CD4-positive, alpha-beta T cell treated with Interleukin-4 for 1 hour (primary cell): ENCODE results near the gene SUSD3.

Source experiments
- DNase-seq, 2 donors: peaks; one replicate each; pipeline ENCODE4 v3.0.0-alpha.2; 2020 to 2022

Gene SUSD3

DNA sequence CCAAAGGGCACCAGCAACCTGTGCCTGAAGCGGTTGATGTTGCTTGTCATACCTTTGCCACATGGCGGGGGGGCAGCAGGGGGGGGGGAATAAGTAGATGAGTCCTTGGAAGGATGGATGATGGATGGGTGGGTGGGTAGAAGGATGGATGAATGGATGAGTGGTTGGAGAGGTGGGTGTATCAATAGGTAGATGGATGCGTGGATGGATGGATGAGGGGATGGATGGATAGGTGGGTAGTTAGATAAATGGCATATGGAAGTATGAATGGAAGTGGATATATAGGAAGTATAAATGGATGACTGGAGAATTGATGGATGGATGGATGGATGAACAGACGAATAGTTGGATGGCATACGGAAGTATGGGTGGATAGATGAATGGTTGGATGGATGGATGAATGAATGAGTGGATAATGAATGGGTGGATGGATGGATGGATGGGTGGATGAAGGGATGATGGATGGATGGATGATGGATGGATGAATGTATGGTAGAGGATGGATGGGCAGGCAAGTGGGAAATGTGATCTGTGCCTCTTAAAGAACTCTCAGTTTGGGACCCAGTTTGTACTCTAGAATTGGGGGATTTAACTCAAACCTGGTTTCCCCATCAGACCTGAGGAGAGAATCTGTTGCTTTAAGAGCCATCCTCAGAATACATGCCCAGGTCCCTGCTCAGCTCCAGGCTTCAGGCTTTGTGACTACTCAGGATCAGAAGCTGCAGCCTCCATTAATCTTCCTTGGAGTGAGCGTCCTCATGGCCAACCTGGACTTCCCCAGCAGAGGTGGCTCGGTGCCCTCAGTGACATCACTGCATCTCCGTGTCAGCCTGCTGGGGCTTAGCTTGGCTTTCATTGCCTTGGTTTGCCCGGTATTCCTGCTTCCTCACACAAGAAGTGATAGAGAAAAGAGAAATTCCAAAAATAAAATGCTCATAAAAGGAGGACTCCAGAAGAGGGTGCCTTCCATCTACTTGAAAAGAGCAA, 27.6 kb upstream of the SUSD3 start:
- DNase-seq = no peak

- DNase-seq = no peak
Measured at GRCh38 chr9:93031629-93032430, 26.7 kb upstream of the SUSD3 start.

GRCh38 chr9:93032545-93032944, 26.0 kb upstream of the SUSD3 start:
- DNase-seq = no peak

DNA sequence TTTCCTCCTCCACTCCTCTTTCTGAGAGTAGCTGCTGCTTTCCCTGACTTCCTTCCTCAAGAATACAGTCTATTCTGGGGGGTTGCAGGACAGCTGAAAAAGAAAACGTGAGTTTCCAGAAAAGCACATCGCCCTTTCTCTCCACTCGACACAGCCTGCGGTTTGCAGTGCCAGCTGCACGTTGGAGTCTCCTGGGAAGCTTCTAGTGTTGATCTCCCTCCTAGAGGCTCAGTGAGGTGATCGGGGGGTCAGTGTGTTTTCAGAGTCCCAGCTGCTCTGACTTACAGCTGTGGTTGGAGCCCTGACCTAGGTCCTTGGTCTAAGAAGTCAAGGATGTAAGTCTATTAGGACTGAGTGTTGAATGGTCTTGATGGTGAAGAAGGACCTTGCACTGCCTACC, 25.0 kb upstream of the SUSD3 start:
- no peak for DNase-seq

DNA sequence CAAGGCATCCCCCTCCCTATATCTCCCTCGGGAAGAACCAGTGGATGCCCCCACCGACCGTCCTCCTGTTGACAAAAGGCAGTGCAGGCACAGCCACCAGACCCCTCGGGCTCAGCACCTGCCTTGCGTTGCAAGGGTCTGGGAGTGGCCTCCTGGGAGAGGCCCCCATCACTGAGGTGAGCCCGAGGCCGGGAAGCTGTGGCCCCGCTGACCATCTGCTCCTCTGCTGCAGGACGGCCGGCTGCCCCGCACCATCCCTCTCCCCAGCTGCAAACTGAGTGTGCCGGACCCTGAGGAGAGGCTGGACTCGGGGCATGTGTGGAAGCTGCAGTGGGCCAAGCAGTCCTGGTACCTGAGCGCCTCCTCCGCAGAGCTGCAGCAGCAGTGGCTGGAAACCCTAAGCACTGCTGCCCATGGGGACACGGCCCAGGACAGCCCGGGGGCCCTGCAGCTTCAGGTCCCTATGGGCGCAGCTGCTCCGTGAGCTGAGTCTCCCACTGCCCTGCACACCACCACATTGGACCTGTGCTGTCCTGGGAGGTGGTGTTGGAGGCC, 23.3 kb upstream of the SUSD3 start:
- no peak for DNase-seq

DNA sequence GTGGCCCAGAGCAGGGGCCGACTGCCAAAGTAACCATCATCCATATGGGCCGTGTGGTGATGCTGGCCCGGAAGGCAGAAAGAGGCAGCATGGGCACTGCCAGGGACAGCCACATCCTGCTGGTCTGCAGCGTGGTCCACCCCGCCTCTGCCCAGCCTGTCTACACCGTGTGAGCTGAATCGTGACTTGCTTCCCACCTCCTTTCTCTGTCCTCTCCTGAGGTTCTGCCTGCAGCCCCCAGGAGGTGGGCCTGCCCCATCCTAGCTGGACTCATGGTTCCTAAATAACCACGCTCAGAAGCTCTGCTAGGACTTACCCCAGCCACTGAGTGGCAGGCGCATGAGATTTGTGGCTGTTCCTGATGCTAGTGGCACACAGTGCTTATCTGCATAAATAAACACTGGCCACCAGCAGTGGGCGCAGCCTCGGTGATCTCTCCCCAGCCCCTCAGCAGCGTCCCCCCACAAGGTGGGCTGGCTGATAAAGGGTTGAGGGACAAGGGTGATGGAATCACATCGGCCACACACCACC, 22.6 kb upstream of the SUSD3 start:
- no peak for DNase-seq

GRCh38 chr9:93036887-93037475, 21.5 kb upstream of the SUSD3 start:
- no peak for DNase-seq

DNA sequence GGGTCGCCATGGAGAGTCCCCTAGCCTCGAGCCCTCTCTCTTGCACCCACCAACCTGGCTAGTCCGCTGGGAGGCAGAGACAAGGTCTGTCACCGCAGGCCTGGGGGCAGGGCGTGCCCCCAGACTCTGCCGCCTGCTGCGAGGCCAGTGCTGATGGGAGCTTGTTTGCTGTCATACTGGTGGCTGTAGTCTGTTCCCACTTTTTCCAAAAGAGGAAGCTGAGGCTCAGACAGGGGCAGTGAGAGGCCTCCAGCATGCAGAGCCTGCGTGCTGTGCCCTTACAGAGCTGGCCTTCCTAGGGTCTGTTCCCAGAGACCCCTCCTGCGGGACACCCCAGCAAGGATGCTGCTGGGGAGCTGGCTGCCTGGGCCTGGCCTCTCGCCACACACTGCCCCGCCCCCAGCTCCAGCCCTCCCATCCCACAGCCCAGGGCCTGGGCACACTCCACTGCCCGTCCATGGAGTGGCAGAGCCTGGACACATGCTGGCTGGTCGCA, 21.0 kb upstream of the SUSD3 start:
- no peak for DNase-seq

DNA sequence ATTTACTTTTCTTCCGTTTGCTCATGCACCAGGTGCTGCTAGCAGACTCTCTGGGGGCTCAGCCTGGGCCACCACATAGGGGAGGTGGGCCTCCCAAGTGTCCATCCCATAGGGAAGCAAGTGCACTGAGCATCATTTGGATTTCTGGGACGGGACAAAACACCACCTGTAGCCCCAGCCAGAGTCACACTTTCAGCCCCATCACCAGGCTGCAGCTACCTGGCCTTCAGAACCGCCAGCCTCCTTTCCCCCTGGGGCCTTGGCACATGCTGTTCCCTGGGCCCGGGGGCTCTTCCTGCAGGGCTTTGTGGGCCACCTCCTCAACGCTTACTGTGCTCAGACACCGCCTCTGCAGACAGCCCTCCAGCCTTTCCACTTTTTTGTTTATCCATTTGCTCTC, 19.6 kb upstream of the SUSD3 start:
- no peak for DNase-seq

DNA sequence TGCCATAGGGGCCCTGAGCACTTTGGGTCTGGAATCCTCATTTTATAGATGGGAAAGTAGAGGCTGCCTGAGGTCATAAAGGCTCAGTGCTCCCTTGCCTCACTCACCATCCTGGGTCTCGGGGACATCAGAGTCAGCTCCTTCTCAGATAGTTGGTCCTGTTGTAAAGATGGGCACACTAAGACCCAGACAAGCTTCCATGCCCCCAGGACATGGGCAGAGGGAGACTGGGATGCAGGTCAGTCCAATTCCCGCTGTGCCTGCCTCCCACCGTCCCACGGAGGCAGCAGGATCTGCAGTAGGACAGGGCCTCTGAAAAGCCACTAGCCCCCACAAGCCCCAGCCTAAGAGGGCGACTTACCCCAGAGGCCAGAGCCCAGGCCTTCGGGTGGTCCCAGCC, 19.0 kb upstream of the SUSD3 start:
- DNase-seq = no peak

DNA sequence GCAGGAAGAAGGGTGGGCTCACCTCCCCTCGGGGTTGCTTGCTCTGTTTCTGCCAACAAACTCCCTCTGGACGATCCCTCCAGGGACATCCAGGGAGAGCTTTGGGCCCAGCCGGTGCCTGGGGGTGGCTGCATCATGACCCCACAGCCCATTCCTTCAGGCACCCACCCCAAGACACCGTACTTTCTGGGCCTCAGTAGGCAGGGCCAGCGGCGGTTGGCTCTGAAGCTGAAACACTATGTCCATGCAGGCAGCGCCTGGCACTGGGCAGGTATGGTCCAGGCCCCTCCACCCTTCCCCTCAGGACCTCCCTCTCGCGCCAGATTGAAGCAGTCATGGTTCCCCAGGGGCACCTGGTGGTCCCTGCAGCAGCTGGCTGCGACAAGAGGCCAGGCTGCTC, 18.5 kb upstream of the SUSD3 start:
- no peak for DNase-seq

DNA sequence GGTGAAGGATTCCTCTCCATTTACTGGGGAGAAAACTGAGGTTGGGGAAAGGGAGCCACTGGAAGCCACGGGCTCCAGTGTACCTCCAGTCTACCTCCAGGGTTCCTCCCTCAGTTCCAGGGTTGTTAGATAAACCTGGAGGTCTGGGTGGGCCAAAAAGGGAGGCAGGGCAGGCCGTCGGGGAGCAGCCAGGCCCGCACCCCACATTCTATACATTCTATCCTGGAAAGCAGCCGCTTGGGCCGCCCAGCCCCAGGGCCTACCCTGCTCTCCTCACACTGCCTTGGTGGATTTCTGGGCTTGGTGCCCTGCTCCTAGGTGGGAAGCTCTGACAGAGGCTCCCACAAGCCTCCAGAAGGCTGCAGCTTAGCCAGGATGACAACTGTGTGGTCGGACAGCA, 18.1 kb upstream of the SUSD3 start:
- DNase-seq = no peak

- DNase-seq = no peak
Measured at GRCh38 chr9:93041108-93041802, 17.2 kb upstream of the SUSD3 start.

DNA sequence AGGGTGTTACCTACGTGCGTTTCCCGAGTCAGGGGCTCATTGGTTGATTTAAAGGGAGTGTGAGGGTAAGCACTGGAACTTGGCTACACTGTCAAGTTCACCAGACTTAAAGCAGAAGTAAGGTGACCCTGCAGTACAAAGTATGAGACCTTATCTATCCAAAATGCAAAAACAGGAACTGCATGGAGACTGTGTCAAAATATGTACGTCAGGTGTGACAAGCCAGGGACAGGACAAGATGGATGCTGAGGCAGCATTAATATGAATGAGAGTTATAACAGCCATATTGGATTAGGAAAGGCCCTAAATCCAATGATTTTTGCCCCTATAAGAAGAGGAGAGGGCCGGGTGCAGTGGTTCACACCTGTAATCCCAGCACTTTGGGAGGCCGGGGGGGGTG, 15.4 kb upstream of the SUSD3 start:
- DNase-seq = no peak

- no peak for DNase-seq
Measured at GRCh38 chr9:93045521-93045920, 13.0 kb upstream of the SUSD3 start.

DNA sequence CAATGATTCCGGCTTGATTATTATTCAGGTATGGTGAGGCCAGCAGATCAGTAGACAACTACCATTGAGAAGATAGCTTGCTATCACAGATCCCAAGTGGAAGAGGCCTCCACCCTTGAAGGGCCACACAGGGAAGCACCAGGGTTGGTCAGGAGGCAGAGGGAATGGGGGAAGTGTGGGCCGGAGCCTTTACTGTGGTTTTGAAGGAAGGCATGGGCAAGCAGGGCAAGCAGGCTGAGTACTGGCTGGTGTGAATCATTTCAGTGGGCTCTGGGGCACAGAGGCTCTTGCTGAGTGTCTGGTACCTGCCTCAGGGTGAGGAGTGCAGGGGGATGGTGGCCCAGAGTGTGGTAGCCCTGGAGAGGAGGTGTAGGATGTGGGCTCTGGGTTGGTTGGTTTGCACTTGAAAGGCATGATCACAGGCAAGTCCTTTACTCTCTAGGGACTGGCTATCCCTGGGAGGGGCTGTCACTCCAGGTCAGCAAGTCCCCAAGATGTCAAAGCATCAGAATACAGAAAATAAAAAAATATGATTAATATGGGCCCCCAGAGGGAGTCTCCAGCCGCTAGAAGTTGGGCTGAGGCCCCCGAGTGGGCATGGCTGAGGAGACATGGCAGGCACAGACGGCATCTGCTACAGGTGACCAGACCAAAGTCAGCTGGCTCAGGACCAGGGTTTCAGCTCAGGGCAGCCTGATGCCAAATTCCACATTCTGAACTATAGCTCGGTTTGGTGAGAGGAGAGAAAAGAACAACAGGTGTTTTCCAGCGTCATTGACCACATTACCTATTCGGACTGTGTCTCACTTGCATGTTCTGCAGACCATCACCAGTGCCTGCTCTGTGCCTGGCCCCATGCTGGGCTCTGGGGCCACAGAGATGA, 9.7 kb upstream of the SUSD3 start:
- DNase-seq = no peak

DNA sequence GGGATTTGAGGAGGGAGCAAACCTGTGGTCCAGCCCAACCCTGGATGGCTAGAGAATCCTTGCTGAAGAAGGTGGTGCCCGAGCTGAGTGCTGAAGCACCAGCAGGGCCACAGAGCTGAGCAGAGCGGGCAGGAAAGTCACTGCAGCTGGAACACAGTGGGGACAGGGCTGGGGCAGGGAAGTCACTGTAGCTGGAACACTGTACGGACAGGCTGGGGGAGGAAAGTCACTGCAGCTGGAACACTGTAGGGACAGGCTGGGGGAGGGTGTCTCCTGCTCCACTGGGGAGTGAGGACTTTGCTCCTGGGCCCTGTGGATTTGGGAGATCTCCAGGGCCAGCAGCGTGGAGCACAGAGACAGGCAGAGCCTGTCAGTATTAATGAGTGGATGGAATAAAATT, 9.0 kb upstream of the SUSD3 start:
- DNase-seq = no peak

GRCh38 chr9:93050231-93050630, 8.3 kb upstream of the SUSD3 start:
- no peak for DNase-seq

GRCh38 chr9:93051680-93052089, 6.8 kb upstream of the SUSD3 start:
- no peak for DNase-seq

DNA sequence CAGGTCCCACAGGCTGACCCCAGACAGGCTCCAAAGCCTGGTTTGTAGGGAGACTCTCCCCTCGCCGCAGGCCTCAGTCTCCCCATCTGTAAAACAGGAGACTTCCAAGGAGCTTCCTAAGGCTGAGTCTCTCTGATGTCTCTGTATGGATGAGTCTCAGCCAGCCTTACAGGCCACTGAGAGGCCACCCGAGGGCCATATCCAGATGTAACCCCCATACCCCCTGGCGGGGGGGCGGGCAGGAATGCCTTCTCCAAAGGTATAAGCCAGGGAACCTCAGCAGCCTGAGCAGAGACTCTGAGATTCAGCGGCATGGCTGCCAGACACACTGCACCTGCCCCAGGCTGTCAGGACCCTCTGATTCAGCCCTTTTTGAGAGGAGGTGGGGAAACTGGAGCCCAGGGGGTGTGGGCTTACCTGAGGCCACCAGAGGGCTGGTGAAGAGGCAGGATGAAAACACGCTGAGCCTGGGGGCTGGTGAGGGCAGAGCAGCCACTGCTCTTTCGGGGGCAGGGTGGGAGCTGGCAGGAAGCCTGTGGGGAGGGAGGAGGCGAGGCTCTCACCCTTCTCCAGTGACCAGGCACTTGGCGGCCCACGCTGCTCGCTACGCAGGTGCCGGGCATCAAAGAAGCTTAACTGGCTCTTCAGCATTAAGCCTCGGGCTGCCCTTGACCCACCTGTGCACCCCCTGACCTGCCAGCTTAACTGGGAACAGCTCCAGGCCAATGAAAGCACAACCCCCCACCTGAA, 5.5 kb upstream of the SUSD3 start:
- no peak for DNase-seq
